T47D (cell line): ENCODE measurements around the gene COA6.
"Not testable (repeated sequence)": the region's sequence is repeated elsewhere in the genome, so short reads cannot be mapped to it uniquely, and the experiment has no call there.

ENCODE experiments used
- DNase-seq, 2 experiments: peaks; one replicate each; pipeline versions ENCODE4 v3.0.0 to v3.0.0-alpha.2; 2011 to 2012; ENCODE audit warnings: low read depth in 1 of 2, low spot score in 1 of 2
- JUND ChIP-seq: IDR thresholded peaks from 2 replicates; pipeline ENCODE4 v1.6.1; 2012; ENCODE audit warnings: low read depth
- in situ Hi-C: cut with HindIII; loops from 2 replicates; pipeline ENCODE4 v1.10.0; 2016; ENCODE audit warnings: low sequenced_read_pairs, low pct_unique_long_range_greater_than_20kb

COA6 gene

DNA sequence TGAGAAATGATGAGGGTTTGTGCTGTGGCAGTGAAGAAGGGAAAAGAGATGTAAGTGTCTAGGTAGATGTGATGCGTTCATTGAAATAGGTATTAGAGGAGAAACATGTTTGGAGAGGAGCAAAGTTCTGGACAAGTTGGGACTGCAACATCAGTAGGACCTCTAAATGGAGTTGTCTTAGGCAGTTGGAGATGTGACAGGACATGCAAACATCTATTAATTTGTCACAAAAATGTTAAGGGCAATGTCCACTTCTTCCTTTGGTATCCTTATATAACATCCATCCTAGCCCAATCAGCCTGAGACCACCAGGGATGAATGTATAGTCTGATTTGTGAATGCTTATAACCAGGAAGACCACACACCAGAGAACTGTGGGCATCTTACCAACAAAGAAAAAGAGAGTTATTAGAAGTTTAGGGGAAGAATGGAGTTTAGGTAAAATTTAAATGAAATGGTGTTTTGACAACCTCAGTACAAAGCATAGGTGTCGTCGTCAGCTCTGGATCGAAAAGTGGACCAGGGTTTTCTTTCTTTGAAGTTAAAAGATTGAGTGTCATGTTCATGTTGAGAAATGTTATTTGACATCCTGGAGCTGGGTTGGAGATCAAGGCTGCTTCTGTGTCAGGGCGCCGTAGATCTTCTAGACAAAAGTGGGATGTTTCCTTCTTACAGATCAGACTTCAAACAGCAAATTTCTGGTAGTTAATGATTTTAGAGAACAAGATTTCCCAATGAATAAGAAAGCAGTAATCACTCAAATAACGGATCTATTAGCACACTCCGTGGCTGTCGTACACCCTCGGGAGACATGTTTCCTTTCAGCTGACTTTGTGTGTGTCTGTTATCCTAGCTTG lies 8.7 kb downstream of the COA6 start:
- in situ Hi-C loops: no loop called here
- no peak for DNase-seq
- no peak for TF ChIP-seq JUND

- in situ Hi-C loops: no loop called here
- no peak for TF ChIP-seq JUND
These were observed 12.9 kb downstream of the COA6 start for GRCh38 chr1:234386122-234386521.

GRCh38 chr1:234388094-234388493 lies 14.8 kb downstream of the COA6 start:
- DNase-seq: no peak
- in situ Hi-C loops: no loop called here
- no peak for TF ChIP-seq JUND

More at GRCh38 chr1:234386122-234386521, 12.9 kb downstream of the COA6 start:
- DNase-seq: no peak

- in situ Hi-C loops: no loop called here
- no peak for TF ChIP-seq JUND
- peak in 1 of 2 experiments; percentile 30 for DNase-seq
These were observed 19.9 kb downstream of the COA6 start for GRCh38 chr1:234393190-234393589.

GRCh38 chr1:234395297-234395696 lies 22.0 kb downstream of the COA6 start:
- no peak for DNase-seq
- in situ Hi-C loops: no loop called here
- TF ChIP-seq JUND: no peak

DNA sequence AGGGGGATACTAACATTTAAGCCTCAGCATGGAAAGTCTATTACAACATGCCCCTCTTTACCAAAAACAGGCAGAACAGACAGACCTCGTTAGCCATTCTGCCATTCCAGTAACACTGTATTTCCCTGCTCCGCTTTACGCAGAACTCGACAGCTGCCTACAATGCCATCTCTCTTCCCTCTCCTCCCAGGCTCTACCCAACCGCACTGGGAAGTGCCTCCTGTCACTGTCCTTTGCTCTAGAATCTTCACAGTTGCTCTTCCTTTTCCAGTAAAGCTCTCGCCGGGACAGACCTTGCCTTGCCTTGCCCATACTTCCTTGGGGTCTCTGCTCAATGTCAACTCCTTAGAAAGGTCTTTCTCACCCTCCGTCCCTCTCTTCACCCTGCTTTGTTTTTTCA lies 22.8 kb downstream of the COA6 start:
- no peak for TF ChIP-seq JUND
- no peak for DNase-seq
- in situ Hi-C loops: no loop called here

DNA sequence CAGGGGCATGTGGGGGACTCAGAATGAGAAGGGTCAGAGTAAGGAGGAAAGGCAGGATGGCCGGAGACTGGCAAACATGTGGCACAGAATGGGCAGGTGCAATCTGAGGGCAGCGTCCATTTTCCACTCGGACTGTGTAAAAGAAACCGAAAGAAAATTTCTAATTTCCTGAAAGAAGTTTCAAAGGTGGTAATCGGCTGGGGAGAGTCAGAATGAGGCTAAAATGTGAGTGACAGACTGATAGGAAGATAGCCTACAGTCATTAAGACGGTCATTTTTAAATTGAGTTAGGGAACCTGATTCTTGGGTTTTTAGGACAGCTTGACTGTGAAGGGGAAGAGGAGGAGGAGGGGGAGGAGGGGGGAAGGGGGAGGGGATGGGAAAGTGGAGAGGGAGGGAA lies 23.6 kb downstream of the COA6 start:
- in situ Hi-C loops: no loop called here
- TF ChIP-seq JUND: no peak
- no peak for DNase-seq

GRCh38 chr1:234397732-234398131 lies 24.5 kb downstream of the COA6 start:
- no peak for TF ChIP-seq JUND
- no peak for DNase-seq
- in situ Hi-C loops: no loop called here

DNA sequence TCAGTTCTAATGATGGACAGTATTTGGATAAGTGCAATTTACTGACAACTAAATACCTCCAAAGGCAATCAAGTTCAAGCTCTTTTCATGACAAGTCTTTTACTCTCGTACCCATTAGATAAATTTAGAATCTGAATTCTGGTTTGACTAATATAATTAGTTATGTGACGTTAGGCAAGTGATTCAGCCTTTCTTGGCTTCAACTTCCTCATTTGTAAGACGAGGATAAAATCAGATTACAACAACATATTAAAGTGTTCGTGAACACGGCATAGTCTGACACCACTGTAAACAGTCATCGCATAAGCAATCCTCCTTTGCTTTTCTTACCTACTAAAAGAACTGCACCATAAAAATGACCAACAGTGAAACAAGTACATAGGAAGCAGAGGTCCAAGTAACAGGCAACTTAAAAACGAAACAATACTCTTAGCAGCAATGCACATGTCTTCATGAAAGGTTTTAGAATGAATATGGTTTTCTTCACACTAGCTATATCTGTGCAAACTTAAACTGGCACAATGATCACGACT lies 25.7 kb downstream of the COA6 start:
- TF ChIP-seq JUND: no peak
- in situ Hi-C loops: no loop called here
- DNase-seq: no peak

DNA sequence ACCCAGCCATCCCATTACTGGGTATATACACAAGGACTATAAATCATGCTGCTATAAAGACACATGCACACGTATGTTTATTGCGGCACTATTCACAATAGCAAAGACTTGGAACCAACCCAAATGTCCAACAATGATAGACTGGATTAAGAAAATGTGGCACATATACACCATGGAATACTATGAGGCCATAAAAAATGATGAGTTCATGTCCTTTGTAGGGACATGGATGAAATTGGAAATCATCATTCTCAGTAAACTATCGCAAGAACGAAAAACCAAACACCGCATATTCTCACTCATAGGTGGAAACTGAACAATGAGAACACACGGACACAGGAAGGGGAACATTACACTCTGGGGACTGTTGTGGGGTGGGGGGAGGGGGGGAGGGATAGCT lies 26.3 kb downstream of the COA6 start:
- DNase-seq, in situ Hi-C loops: not testable (repeated sequence)

GRCh38 chr1:234400773-234401172 lies 27.5 kb downstream of the COA6 start:
- TF ChIP-seq JUND: no peak
- DNase-seq: no peak

DNA sequence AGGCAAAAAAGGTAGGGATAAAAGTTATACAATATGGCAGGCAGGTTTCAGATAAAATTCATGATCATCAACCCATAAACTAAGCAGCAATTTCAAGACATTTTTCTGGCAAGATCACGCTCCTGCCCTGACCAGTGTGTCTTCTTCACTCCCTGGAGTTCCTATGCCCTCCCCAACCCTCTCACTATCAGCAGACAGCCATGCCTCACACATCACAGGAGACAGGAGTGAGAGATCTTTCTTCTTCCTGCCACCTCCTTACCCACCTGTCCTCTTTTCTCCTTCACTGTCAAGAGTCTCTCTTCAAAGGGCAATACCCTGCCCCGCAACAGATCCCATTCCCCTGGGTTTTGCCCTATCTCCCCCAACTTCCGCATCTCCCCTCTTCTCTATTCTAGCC lies 28.4 kb downstream of the COA6 start:
- no peak for TF ChIP-seq JUND
- in situ Hi-C loops: no loop called here
- no peak for DNase-seq

More at GRCh38 chr1:234400773-234401172, 27.5 kb downstream of the COA6 start:
- in situ Hi-C loops: no loop called here

- TF ChIP-seq JUND: no peak
- DNase-seq: no peak
- in situ Hi-C loops: no loop called here
These were observed 29.7 kb downstream of the COA6 start for GRCh38 chr1:234402939-234403338.
